Body of pancreas (tissue), 4 donors: ENCODE measurements around the gene GADD45GIP1.

Experiments used
- POLR2A ChIP-seq, 3 donors: fragments of 450-650 bp; IDR thresholded peaks; one replicate each; pipeline ENCODE4 v1.6.1; 2016; ENCODE audit warnings: antibody characterized with exemption in 3 of 3, mild to moderate bottlenecking in 2 of 3
- TF ChIP-seq, protein P1 (sequence below), 7 experiments: fragments of 450-650 bp in 4 of 7; fragments of 200-600 bp in 3 of 7; sonication (generic) in 3 of 7; IDR thresholded peaks; one replicate each; pipeline ENCODE4 v1.5.1; 2016 to 2019; ENCODE audit warnings: antibody characterized with exemption in 7 of 7

DNA sequence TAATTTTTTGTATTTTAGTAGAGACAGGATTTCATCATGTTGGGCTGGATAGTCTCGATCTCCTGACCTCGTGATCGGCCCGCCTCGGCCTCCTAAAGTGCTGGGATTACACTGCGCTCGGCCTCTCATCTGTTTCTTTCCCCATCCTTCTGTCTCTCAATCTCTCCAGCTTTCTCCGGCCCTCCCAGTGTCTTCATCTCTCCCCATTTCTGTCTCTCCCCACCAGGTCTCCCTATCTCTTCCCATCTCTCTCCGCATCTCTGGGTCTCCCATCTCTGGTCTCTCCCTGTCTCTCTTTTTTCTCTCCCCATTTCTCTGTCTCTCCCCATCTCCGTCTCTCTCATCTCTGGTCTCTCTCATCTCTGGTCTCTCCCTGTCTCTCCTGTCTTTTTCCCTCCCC is 26.1 kb upstream of the GADD45GIP1 start:
- TF ChIP-seq, protein P1, sequence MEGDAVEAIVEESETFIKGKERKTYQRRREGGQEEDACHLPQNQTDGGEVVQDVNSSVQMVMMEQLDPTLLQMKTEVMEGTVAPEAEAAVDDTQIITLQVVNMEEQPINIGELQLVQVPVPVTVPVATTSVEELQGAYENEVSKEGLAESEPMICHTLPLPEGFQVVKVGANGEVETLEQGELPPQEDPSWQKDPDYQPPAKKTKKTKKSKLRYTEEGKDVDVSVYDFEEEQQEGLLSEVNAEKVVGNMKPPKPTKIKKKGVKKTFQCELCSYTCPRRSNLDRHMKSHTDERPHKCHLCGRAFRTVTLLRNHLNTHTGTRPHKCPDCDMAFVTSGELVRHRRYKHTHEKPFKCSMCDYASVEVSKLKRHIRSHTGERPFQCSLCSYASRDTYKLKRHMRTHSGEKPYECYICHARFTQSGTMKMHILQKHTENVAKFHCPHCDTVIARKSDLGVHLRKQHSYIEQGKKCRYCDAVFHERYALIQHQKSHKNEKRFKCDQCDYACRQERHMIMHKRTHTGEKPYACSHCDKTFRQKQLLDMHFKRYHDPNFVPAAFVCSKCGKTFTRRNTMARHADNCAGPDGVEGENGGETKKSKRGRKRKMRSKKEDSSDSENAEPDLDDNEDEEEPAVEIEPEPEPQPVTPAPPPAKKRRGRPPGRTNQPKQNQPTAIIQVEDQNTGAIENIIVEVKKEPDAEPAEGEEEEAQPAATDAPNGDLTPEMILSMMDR (IDR thresholded peaks at IDR 0.05) = no peak
- TF ChIP-seq POLR2A (IDR thresholded peaks at IDR 0.05) = no peak
